GM23338 (cell line): Measurements from ENCODE around the gene CRTC1. TPM values are rescaled to one million over a fixed set of nuclear protein-coding genes. Genes with fewer than 3 reads are reported as not detected.

Experiments used
- ATAC-seq: fragments of 200-7000 bp; cut with Tn5 transposase; 3 replicates; pipeline ENCODE4 v1.9.1; 2020
- DNase-seq: peaks from one replicate; pipeline ENCODE4 v3.0.0-alpha.2; 2015; ENCODE audit warnings: low spot score
- H2AFZ ChIP-seq: fragments of 200-600 bp; sonication (generic); 2 replicates; pipeline ENCODE4 v1.8.0; 2016; ENCODE audit warnings: antibody characterized with exemption, mild to moderate bottlenecking, moderate library complexity
- H3F3A ChIP-seq: fragments of 200-600 bp; sonication (generic); replicated peaks from 2 replicates; pipeline ENCODE4 v1.8.0; 2017; ENCODE audit warnings: antibody characterized with exemption, mixed run types, low read depth
- H3K27ac ChIP-seq: fragments of 200-600 bp; sonication (generic); 2 replicates; pipeline ENCODE4 v1.6.1; 2016; ENCODE audit warnings: low read depth
- H3K27me3 ChIP-seq: fragments of 200-600 bp; sonication (generic); 2 replicates; pipeline ENCODE4 v1.8.0; 2016; ENCODE audit warnings: mild to moderate bottlenecking, mixed run types, moderate library complexity; ENCODE audit not compliant: insufficient read depth
- H3K36me3 ChIP-seq: fragments of 200-600 bp; sonication (generic); 2 replicates; pipeline ENCODE4 v1.8.0; 2016; ENCODE audit warnings: mild to moderate bottlenecking; ENCODE audit not compliant: insufficient read depth
- H3K4me1 ChIP-seq: fragments of 200-600 bp; sonication (generic); 2 replicates; pipeline ENCODE4 v1.8.0; 2016; ENCODE audit warnings: mild to moderate bottlenecking, moderate library complexity; ENCODE audit not compliant: insufficient read depth
- H3K4me2 ChIP-seq: fragments of 200-600 bp; sonication (generic); 2 replicates; pipeline ENCODE4 v1.7.1; 2017; ENCODE audit warnings: mixed run types
- H3K4me3 ChIP-seq: fragments of 200-600 bp; sonication (generic); 2 replicates; pipeline ENCODE4 v1.6.1; 2016; ENCODE audit warnings: mixed run types
- H3K79me2 ChIP-seq: fragments of 200-600 bp; sonication (generic); replicated peaks from 2 replicates; pipeline ENCODE4 v1.8.0; 2017; ENCODE audit warnings: mild to moderate bottlenecking; ENCODE audit not compliant: insufficient read depth
- H3K9me2 ChIP-seq: fragments of 200-600 bp; sonication (generic); 2 replicates; pipeline ENCODE4 v1.8.0; 2017; ENCODE audit not compliant: insufficient read depth
- H4K20me1 ChIP-seq: fragments of 200-600 bp; sonication (generic); replicated peaks from 2 replicates; pipeline ENCODE4 v1.8.0; 2017; ENCODE audit warnings: mild to moderate bottlenecking; ENCODE audit not compliant: insufficient read depth
- H3K27ac Mint-ChIP-seq: 2 replicates; pipeline ENCODE4 v1.8.0; 2020; ENCODE audit warnings: inconsistent platforms, mild to moderate bottlenecking, moderate library complexity, mixed read lengths
- H3K27me3 Mint-ChIP-seq: 3 replicates; pipeline ENCODE4 v1.8.0; 2022; ENCODE audit warnings: low read depth, mild to moderate bottlenecking, moderate library complexity, mixed read lengths, inconsistent platforms; ENCODE audit not compliant: insufficient read depth, poor library complexity
- H3K36me3 Mint-ChIP-seq: 3 replicates; pipeline ENCODE4 v1.8.0; 2021; ENCODE audit warnings: low read depth, mild to moderate bottlenecking, inconsistent platforms, moderate library complexity, mixed read lengths
- H3K4me1 Mint-ChIP-seq: 3 replicates; pipeline ENCODE4 v1.8.0; 2020; ENCODE audit warnings: mild to moderate bottlenecking, inconsistent platforms, mixed read lengths
- H3K4me3 Mint-ChIP-seq: 3 replicates; pipeline ENCODE4 v1.8.0; 2021; ENCODE audit warnings: moderate library complexity, mild to moderate bottlenecking, inconsistent platforms, mixed read lengths
- H3K9me3 Mint-ChIP-seq: 3 replicates; pipeline ENCODE4 v1.8.0; 2020; ENCODE audit warnings: moderate library complexity, mild to moderate bottlenecking, inconsistent platforms, mixed read lengths
- CREB1 ChIP-seq: fragments of 250-450 bp; sonication (Bioruptor Pico); IDR thresholded peaks from 2 replicates; pipeline ENCODE4 v1.5.0; 2020; ENCODE audit warnings: low read depth, mild to moderate bottlenecking, moderate library complexity
- EZH2 ChIP-seq: fragments of 200-600 bp; sonication (generic); IDR thresholded peaks from one replicate; pipeline ENCODE4 v1.8.0; 2017; ENCODE audit warnings: antibody characterized with exemption, mild to moderate bottlenecking, low read depth; ENCODE audit not compliant: unreplicated experiment
- EZH2phosphoT487 ChIP-seq: fragments of 200-600 bp; sonication (generic); IDR thresholded peaks from one replicate; pipeline ENCODE4 v1.8.1; 2018; ENCODE audit warnings: antibody characterized with exemption; ENCODE audit not compliant: unreplicated experiment
- JUNB ChIP-seq: IDR thresholded peaks from one replicate; pipeline ENCODE4 v1.6.1; 2016; ENCODE audit warnings: antibody characterized with exemption; ENCODE audit not compliant: unreplicated experiment
- NANOG ChIP-seq: IDR thresholded peaks from 2 replicates; pipeline ENCODE4 v1.6.1; 2016; ENCODE audit warnings: antibody characterized with exemption, borderline replicate concordance
- POLR2AphosphoS5 ChIP-seq: IDR thresholded peaks from 2 replicates; pipeline ENCODE4 v1.6.1; 2016; ENCODE audit warnings: antibody characterized with exemption, low read depth
- STAT1 ChIP-seq: IDR thresholded peaks from one replicate; pipeline ENCODE4 v1.6.1; 2016; ENCODE audit warnings: antibody characterized with exemption; ENCODE audit not compliant: unreplicated experiment
- ZNF114 ChIP-seq: fragments of 250-450 bp; sonication (Bioruptor Pico); IDR thresholded peaks from 2 replicates; pipeline ENCODE4 v1.5.0; 2020; ENCODE audit warnings: mild to moderate bottlenecking, moderate library complexity
- ZNF331 ChIP-seq: fragments of 250-450 bp; sonication (Bioruptor Pico); IDR thresholded peaks from 2 replicates; pipeline ENCODE4 v1.5.0; 2020; ENCODE audit warnings: low read depth, mild to moderate bottlenecking, moderate library complexity
- polyA plus RNA-seq: library from polyadenylated mRNA; unstranded; fragments of >200 nt; fragmentation: Nextera tagmentation; extraction: Ambion mirVana; gene quantifications from 2 replicates; pipeline ENCODE4 v1.2.1, GENCODE V29; 2016
- total RNA-seq: library from RNA; depleted of rRNA; stranded (reverse); fragments of >200 nt; shearing (Covaris generic); gene quantifications from 2 replicates; pipeline ENCODE4 v1.2.3, GENCODE V29; 2014
- TF ChIP-seq, protein P1 (sequence below), 2 experiments: fragments of 200-600 bp in 1 of 2; sonication (generic) in 1 of 2; conservative IDR thresholded peaks; 2 replicates each; pipeline versions ENCODE4 v1.5.1 to v1.6.1; 2016 to 2017; ENCODE audit warnings: antibody characterized with exemption in 2 of 2, low read depth in 2 of 2, mild to moderate bottlenecking in 2 of 2, moderate library complexity in 1 of 2
- TF ChIP-seq, protein P2 (sequence below): fragments of 250-450 bp; sonication (Bioruptor Pico); IDR thresholded peaks from 2 replicates; pipeline ENCODE4 v1.5.0; 2020; ENCODE audit warnings: mild to moderate bottlenecking, moderate library complexity
- TF ChIP-seq, protein P3 (sequence below): IDR thresholded peaks from one replicate; pipeline ENCODE4 v1.6.1; 2018; ENCODE audit warnings: antibody characterized with exemption; ENCODE audit not compliant: unreplicated experiment
- TF ChIP-seq, protein P4 (sequence below): IDR thresholded peaks from 2 replicates; pipeline ENCODE4 v1.6.1; 2016; ENCODE audit warnings: antibody characterized with exemption

CRTC1 gene
- total and polyA plus RNA-seq, 2 experiments from 2014 or later, result 5.4 to 8.4 TPM

DNA sequence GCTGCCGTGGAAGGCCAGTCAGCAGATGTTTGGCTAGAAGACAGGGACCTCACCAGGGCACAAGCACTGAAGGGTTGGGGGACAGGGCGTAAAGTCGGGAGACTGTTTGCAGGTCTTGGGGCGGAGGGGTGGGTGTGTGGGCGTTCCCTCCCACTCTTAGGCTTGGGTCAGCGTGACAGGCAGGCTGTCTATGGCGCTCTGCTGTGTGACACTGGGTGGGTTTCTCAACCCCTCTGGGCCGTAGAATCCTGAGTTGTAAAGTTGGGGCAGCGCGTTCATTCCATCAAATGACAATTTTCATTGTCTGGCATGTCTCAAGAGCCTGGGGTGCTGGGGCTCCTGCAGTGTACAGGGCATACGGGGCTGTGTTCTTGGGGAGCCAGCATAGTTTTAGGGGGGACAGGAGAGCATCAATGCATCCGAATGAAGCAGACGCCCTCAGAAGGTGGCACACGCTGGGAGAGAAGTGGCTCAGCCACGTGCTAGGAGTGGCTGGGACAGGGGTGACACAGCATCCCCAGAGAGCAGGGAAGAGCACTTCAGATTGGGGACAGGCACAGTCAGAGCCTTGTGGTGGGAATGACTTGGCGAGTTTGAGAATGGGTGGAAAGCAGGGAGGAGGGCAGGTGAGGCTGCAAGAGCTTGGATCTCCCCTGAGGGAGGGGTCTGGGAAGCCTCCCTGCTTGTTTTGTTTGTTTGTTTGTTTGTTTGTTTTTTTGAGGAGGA, 4.4 kb downstream of the CRTC1 start:
- H3K79me2 ChIP-seq, result peaks cover 61% of the 10 kb centered on the region
- H2AFZ ChIP-seq, result no peak overlapping the region
- H3K27me3 ChIP-seq, result no peaks in the 10 kb centered on the region
- TF ChIP-seq STAT1 (no peak), POLR2AphosphoS5 (no peak), ZNF331 (CRISPR knock-in tag) (no peak), CREB1 (CRISPR knock-in tag) (no peak), JUNB (no peak), NANOG (no peak), EZH2phosphoT487 (no peak), EZH2 (no peak), ZNF114 (CRISPR knock-in tag) (no peak)
- TF ChIP-seq, protein P1, sequence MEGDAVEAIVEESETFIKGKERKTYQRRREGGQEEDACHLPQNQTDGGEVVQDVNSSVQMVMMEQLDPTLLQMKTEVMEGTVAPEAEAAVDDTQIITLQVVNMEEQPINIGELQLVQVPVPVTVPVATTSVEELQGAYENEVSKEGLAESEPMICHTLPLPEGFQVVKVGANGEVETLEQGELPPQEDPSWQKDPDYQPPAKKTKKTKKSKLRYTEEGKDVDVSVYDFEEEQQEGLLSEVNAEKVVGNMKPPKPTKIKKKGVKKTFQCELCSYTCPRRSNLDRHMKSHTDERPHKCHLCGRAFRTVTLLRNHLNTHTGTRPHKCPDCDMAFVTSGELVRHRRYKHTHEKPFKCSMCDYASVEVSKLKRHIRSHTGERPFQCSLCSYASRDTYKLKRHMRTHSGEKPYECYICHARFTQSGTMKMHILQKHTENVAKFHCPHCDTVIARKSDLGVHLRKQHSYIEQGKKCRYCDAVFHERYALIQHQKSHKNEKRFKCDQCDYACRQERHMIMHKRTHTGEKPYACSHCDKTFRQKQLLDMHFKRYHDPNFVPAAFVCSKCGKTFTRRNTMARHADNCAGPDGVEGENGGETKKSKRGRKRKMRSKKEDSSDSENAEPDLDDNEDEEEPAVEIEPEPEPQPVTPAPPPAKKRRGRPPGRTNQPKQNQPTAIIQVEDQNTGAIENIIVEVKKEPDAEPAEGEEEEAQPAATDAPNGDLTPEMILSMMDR (conservative IDR thresholded peaks at IDR 0.05; ENCODE audit: low read depth in 2 of 2), result no peak
- TF ChIP-seq, protein P2, sequence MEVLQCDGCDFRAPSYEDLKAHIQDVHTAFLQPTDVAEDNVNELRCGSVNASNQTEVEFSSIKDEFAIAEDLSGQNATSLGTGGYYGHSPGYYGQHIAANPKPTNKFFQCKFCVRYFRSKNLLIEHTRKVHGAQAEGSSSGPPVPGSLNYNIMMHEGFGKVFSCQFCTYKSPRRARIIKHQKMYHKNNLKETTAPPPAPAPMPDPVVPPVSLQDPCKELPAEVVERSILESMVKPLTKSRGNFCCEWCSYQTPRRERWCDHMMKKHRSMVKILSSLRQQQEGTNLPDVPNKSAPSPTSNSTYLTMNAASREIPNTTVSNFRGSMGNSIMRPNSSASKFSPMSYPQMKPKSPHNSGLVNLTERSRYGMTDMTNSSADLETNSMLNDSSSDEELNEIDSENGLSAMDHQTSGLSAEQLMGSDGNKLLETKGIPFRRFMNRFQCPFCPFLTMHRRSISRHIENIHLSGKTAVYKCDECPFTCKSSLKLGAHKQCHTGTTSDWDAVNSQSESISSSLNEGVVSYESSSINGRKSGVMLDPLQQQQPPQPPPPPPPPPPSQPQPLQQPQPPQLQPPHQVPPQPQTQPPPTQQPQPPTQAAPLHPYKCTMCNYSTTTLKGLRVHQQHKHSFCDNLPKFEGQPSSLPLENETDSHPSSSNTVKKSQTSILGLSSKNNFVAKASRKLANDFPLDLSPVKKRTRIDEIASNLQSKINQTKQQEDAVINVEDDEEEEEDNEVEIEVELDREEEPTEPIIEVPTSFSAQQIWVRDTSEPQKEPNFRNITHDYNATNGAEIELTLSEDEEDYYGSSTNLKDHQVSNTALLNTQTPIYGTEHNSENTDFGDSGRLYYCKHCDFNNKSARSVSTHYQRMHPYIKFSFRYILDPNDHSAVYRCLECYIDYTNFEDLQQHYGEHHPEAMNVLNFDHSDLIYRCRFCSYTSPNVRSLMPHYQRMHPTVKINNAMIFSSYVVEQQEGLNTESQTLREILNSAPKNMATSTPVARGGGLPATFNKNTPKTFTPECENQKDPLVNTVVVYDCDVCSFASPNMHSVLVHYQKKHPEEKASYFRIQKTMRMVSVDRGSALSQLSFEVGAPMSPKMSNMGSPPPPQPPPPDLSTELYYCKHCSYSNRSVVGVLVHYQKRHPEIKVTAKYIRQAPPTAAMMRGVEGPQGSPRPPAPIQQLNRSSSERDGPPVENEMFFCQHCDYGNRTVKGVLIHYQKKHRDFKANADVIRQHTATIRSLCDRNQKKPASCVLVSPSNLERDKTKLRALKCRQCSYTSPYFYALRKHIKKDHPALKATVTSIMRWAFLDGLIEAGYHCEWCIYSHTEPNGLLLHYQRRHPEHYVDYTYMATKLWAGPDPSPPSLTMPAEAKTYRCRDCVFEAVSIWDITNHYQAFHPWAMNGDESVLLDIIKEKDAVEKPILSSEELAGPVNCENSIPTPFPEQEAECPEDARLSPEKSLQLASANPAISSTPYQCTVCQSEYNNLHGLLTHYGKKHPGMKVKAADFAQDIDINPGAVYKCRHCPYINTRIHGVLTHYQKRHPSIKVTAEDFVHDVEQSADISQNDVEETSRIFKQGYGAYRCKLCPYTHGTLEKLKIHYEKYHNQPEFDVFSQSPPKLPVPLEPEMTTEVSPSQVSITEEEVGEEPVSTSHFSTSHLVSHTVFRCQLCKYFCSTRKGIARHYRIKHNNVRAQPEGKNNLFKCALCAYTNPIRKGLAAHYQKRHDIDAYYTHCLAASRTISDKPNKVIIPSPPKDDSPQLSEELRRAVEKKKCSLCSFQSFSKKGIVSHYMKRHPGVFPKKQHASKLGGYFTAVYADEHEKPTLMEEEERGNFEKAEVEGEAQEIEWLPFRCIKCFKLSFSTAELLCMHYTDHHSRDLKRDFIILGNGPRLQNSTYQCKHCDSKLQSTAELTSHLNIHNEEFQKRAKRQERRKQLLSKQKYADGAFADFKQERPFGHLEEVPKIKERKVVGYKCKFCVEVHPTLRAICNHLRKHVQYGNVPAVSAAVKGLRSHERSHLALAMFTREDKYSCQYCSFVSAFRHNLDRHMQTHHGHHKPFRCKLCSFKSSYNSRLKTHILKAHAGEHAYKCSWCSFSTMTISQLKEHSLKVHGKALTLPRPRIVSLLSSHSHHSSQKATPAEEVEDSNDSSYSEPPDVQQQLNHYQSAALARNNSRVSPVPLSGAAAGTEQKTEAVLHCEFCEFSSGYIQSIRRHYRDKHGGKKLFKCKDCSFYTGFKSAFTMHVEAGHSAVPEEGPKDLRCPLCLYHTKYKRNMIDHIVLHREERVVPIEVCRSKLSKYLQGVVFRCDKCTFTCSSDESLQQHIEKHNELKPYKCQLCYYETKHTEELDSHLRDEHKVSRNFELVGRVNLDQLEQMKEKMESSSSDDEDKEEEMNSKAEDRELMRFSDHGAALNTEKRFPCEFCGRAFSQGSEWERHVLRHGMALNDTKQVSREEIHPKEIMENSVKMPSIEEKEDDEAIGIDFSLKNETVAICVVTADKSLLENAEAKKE (CRISPR knock-in tag), result no peak
- TF ChIP-seq, protein P3, sequence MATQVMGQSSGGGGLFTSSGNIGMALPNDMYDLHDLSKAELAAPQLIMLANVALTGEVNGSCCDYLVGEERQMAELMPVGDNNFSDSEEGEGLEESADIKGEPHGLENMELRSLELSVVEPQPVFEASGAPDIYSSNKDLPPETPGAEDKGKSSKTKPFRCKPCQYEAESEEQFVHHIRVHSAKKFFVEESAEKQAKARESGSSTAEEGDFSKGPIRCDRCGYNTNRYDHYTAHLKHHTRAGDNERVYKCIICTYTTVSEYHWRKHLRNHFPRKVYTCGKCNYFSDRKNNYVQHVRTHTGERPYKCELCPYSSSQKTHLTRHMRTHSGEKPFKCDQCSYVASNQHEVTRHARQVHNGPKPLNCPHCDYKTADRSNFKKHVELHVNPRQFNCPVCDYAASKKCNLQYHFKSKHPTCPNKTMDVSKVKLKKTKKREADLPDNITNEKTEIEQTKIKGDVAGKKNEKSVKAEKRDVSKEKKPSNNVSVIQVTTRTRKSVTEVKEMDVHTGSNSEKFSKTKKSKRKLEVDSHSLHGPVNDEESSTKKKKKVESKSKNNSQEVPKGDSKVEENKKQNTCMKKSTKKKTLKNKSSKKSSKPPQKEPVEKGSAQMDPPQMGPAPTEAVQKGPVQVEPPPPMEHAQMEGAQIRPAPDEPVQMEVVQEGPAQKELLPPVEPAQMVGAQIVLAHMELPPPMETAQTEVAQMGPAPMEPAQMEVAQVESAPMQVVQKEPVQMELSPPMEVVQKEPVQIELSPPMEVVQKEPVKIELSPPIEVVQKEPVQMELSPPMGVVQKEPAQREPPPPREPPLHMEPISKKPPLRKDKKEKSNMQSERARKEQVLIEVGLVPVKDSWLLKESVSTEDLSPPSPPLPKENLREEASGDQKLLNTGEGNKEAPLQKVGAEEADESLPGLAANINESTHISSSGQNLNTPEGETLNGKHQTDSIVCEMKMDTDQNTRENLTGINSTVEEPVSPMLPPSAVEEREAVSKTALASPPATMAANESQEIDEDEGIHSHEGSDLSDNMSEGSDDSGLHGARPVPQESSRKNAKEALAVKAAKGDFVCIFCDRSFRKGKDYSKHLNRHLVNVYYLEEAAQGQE, result no peak
- TF ChIP-seq, protein P4, sequence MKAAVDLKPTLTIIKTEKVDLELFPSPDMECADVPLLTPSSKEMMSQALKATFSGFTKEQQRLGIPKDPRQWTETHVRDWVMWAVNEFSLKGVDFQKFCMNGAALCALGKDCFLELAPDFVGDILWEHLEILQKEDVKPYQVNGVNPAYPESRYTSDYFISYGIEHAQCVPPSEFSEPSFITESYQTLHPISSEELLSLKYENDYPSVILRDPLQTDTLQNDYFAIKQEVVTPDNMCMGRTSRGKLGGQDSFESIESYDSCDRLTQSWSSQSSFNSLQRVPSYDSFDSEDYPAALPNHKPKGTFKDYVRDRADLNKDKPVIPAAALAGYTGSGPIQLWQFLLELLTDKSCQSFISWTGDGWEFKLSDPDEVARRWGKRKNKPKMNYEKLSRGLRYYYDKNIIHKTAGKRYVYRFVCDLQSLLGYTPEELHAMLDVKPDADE, result no peak
- Mint-ChIP-seq H3K4me1 (peaks cover 6% of the 10 kb centered on the region; the same call in 2 of the 3 replicates), H3K36me3 (no peaks in the 10 kb centered on the region; the same call in 2 of the 3 replicates), H3K27ac (no peak overlapping the region), H3K9me3 (no peaks in the 10 kb centered on the region), H3K27me3 (peaks cover 15% of the 10 kb centered on the region), H3K4me3 (no peak overlapping the region)
- peaks cover 7% of the 10 kb centered on the region; the same call in 1 of the 2 replicates for H3K4me1 ChIP-seq
- no peak for DNase-seq
- H3K9me2 ChIP-seq, result no peaks in the 10 kb centered on the region
- H3F3A ChIP-seq, result 0 out of 2 replicates have a peak, but pooled peaks cover 3% of the 10 kb centered on the region
- H3K4me2 ChIP-seq, result no peak overlapping the region
- H3K4me3 ChIP-seq, result no peak overlapping the region
- no peak overlapping the region for H3K27ac ChIP-seq
- no peaks in the 10 kb centered on the region for H3K36me3 ChIP-seq
- no peaks in the 10 kb centered on the region; the same call in 1 of the 2 replicates for H4K20me1 ChIP-seq
- ATAC-seq, result no peak
